ENCODE results near the gene ATF3.
A peak's percentile ranks its signal among the peaks of the same experiment; 100 is the strongest.
"Not testable (repeated sequence)": the region's sequence is repeated elsewhere in the genome, so short reads cannot be mapped to it uniquely, and the experiment has no call there.

The ATF3 gene

DNA sequence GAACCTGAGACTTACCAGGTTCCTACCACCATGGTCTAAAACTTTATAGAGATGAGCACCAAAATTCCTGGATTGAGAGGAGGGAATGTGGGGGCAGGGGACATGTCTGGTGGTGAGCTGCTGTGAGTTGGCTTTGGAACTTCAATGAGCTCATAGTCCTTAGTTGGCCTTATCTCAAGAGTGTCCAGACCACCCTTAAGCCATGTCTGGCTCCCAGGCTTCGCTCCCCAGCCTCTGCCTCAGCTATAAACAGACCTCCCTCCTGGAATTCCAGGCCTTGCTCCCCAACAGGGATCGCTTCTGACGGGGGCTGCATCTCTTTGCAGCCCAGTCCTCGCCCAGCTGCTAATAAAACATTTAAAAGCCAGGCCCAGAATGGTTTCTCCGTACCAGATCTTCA lies 19.5 kb downstream of the ATF3 start:
- DNase-seq (ENCODE audit: low spot score): no peak

GRCh38 chr1:212628813-212629415 lies 20.4 kb downstream of the ATF3 start:
- no peak for DNase-seq (ENCODE audit: low spot score)

- DNase-seq (ENCODE audit: low spot score): no peak
Measured at GRCh38 chr1:212629450-212630157, 21.0 kb downstream of the ATF3 start.

DNA sequence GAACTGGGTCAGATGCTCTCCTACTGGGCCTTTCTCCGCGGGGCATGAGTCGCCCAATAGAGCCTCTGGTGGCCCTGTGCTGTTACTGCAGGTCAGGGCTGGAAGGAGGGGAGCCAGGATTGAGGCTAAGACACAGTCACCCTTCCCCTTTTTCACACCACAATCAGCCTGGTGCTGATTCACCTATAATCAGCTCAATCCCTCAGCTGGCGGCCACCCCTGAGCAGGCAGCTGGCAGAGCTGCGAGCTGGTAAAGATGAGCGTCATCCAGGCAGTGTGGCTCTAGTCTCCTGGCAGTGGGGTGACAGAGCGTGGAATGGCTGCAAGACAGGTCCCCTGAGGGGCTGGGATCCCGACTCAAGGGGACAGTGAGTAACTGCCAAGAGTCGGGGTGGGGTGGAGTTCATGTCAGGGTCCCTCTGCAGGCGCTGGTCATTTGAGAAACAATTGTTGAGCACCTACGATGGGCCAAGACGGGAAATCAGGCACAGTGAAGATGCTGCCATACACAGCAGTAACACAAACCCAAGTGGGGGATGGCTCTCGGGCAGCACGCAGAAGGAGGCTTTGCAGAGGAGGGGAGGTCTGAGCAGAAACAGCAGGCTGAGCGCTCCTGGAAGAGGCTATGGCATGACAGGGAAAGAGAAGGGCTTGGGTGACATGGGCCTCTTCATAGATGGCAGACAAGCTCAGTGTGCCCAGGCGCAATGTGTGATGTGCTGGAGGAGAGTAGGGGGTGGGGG lies 21.8 kb downstream of the ATF3 start:
- DNase-seq (ENCODE audit: low spot score): peak; percentile 87

DNA sequence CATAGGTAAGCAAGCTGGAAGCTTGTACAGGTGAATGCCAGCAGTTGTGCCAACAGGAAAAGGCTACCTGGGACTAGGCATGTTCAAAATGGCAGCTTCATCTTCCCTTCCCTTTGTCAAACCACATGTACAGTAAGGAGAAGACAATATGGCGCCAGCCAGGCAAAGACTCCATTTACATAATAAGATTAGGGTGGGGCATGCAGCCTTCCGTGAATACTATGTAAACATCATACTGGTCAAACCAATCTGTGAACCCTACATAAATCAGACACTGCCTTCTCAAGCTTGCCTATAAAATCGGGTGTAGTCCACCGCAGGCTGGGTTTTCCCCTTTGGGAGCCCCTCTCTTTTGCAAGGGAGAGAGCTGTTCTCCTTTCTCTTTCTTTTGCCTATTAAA lies 24.6 kb downstream of the ATF3 start:
- no peak for DNase-seq (ENCODE audit: low spot score)

- DNase-seq (ENCODE audit: low spot score): no peak
Measured at GRCh38 chr1:212634252-212634651, 25.7 kb downstream of the ATF3 start.

DNA sequence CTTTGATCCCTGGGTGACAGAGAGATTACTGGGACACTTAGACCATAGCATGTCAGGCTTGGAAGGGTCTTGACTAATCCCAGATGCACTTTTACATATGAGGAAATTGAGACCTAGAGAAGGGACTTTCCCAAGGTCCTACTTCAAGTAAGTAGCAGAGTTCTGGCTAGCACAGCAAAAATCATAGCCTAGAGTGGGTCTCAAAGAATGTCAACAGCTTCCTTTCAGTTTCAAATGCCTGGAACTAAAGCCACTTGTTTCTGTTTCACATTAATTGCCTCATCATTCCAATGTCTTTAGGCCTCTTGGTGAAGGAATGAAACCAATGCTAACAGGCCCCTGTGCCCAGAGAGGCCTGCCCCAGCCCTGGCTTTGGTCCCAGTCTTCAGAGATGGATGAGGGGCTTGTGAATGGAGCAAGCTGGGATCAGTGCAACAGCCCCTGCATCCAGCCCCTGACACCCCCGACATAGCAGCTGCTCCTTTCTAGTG lies 26.6 kb downstream of the ATF3 start:
- DNase-seq (ENCODE audit: low spot score): no peak

DNA sequence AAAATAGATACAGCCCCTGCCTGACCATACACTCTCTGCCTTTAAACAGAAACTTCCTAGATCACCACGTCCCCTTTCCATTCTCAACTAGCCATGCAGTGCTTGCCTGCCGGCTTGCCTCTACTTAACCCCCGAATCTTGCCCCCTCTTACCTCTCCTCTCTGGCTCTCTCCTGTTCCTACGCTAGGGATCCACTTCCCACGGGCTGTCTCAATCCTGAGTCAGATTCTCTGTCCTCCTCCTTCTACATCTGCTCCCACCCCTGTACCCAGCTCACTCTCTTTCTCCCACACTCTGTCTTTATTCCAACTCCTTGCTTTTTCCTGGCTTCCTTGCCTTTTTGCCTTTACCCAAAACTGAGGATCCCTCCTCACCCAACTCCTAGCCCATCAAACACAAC lies 29.3 kb downstream of the ATF3 start:
- peak; percentile 38 for DNase-seq (ENCODE audit: low spot score)

GRCh38 chr1:212638492-212639151 lies 30.1 kb downstream of the ATF3 start:
- DNase-seq (ENCODE audit: low spot score): no peak

DNA sequence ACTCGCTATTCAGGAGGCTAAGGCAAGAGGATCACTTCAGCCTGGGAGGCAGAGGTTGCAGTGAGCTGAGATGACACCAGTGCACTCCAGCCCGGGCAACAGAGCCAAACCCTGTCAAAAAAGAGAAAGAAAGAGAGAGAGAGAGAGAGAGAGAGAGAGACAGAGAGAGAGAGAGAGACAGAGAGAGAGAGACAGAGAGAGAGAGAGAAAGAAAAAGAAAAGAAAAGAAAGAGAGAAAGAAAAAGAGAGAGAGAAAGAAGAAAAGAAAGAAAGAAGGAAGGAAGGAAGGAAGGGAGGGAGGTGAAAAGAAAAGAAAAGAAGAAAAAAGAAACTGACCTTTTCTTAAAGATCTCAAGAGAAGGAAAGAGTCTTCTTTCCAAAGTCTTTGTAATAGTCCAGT lies 31.0 kb downstream of the ATF3 start:
- not testable (repeated sequence) for DNase-seq (ENCODE audit: low spot score)

GRCh38 chr1:212640223-212640878 lies 31.8 kb downstream of the ATF3 start:
- no peak for DNase-seq (ENCODE audit: low spot score)

DNA sequence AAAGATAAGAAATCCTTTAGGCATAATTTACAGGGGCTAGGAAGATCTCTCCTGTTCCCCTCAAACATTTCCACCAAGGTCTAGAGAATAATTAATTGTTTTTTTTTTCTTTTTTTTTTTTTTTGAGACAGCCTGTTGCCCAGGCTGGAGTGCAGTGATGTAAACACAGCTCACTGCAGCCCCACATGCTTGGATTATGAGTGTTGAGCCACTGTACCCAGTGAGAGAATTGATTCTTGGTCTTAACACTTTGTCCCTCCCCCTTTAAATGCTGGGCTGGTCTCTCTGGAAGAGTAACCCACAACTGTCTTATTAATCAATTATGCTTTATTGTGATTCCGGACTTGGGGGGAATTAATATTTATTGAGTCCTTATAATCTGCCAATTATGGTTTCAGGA lies 33.4 kb downstream of the ATF3 start:
- no peak for DNase-seq (ENCODE audit: low spot score)

GRCh38 chr1:212643877-212644276 lies 35.3 kb downstream of the ATF3 start:
- DNase-seq (ENCODE audit: low spot score): no peak

DNA sequence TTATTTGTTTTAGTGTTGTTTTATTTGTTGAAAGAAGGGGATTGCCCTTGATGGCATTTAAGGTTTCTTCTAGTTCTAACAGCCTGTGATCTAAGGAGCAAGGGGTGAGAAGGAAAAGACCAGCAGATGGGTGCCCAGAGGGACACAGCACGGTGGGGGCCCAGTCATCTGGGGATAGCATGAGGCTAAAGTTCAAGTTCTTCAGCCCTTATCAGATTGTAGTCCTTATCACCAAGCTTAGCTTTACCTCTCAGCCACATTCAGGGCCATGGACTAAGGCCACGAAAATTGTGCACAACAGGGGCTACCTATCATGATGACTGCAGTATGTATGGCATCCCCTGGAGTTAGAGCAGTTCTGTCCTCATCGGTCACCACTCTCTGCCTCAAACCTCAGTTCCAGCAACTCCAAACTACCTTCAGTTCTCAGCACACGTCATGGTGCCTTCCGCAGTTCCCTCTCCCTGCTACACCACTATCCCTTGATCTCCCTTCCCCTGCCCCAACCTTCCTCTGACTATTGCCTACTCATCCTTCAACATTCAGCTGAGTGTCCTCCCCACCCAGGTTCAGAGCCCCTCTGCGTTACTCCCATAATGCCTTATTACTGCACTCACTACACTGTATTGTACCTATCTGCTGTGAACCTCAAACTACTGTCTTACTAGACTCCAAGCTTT lies 36.4 kb downstream of the ATF3 start:
- no peak for DNase-seq (ENCODE audit: low spot score)

- DNase-seq (ENCODE audit: low spot score): no peak
Measured at GRCh38 chr1:212645546-212646543, 37.3 kb downstream of the ATF3 start.

DNA sequence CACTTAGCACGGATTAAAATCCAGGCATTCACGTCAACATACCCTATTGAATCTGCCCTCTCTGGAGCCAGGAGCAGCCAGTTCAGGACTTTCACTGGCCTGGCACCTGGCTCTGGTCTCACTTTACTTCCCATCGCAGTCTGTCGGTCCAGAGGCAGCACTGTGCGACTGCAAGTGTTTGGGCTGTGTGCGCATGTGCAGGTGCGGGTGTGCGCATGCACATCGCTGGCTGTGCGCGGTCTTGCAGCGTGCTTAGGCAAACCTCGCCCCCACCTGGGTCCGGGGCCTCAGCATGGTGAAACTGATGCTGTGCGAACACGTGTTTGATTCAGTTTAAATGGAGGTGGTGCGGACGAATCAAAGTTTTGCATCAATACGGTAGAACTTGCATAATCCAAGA lies 38.0 kb downstream of the ATF3 start:
- DNase-seq (ENCODE audit: low spot score): no peak

DNA sequence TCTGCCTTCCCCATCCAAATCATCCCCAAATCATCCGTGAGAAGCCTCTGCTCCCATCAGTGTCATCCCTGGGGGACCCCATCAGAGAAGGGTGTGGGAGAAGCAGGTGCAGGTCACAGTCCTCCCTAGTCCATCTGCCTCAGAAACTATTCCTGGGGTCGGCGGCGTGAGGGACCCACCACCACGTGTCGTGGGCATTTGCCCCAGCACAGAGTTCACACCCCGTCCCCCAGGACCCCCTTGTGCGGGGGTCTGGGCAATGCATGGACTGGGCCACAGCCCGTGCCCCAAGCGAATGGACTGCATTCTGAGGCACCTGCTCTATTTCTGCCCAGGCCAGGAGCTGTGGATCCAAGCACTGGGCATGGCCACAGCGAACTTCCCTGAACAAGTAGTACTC lies 38.4 kb downstream of the ATF3 start:
- no peak for DNase-seq (ENCODE audit: low spot score)

GRCh38 chr1:212648431-212648830 lies 39.9 kb downstream of the ATF3 start:
- DNase-seq (ENCODE audit: low spot score): no peak

DNA sequence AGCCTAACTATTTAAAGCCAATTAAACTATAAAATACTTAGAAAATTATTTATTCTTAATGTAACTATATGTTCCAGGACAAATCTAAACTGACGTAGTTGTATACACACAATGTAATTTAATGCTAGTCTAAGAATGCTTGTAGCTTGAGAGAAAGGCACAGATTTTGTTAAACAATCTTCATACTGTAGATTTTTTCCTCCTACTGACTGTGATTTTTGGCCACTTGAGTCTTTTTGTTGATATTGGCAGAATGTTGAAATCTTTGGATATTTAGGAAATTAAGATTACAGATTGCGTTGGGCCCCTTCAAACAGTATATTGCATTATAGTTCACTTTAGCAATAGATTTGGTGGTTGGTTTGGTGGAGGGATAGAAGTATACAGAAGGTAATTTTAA lies 40.5 kb downstream of the ATF3 start:
- no peak for DNase-seq (ENCODE audit: low spot score)

- no peak for DNase-seq (ENCODE audit: low spot score)
Measured at GRCh38 chr1:212650228-212650627, 41.7 kb downstream of the ATF3 start.
